Neural cell (in vitro differentiated cells): Measurements from ENCODE around the gene SV2B. TPM values are rescaled to one million over a fixed set of nuclear protein-coding genes. Genes with fewer than 3 reads are reported as not detected.

Experiments
- H2AFZ ChIP-seq: fragments of 200-600, 300-800 bp; sonication (generic), shearing (Covaris generic); 2 replicates; pipeline ENCODE4 v1.6.0; 2014; ENCODE audit warnings: low read depth, mild to moderate bottlenecking, antibody characterized with exemption, low read length, moderate library complexity
- H3F3A ChIP-seq: fragments of 200-600 bp; shearing (Covaris generic); 2 replicates; pipeline ENCODE4 v1.6.1; 2016; ENCODE audit warnings: mild to moderate bottlenecking, moderate library complexity, mixed read lengths, antibody characterized with exemption, low read length; ENCODE audit not compliant: insufficient read depth, poor library complexity, severe bottlenecking
- H3K27ac ChIP-seq: fragments of 200-600, 300-800 bp; sonication (generic), shearing (Covaris generic); 2 replicates; pipeline ENCODE4 v1.5.1; 2014; ENCODE audit warnings: mild to moderate bottlenecking, low read length, moderate library complexity
- H3K27me3 ChIP-seq: fragments of 300-800, 200-600 bp; sonication (generic), shearing (Covaris generic); 2 replicates; pipeline ENCODE4 v1.6.0; 2014; ENCODE audit warnings: mild to moderate bottlenecking, low read depth, low read length, moderate library complexity; ENCODE audit not compliant: insufficient read depth
- H3K36me3 ChIP-seq: fragments of 300-800, 200-600 bp; sonication (generic), shearing (Covaris generic); 2 replicates; pipeline ENCODE4 v1.5.1; 2014; ENCODE audit warnings: mild to moderate bottlenecking, antibody characterized with exemption, low read length, moderate library complexity; ENCODE audit not compliant: insufficient read depth
- H3K4me2 ChIP-seq: fragments of 300-800, 200-600 bp; sonication (generic), shearing (Covaris generic); 2 replicates; pipeline ENCODE4 v1.6.0; 2014; ENCODE audit warnings: mild to moderate bottlenecking, low read length
- H3K4me3 ChIP-seq: fragments of 300-800, 200-600 bp; sonication (generic), shearing (Covaris generic); 2 replicates; pipeline ENCODE4 v1.5.1; 2014; ENCODE audit warnings: mild to moderate bottlenecking, low read length, moderate library complexity
- H3K79me2 ChIP-seq: fragments of 200-600 bp; shearing (Covaris generic); replicated peaks from 2 replicates; pipeline ENCODE4 v1.6.0; 2014; ENCODE audit warnings: mild to moderate bottlenecking, low read length, moderate library complexity; ENCODE audit not compliant: insufficient read depth
- H3K9ac ChIP-seq: fragments of 300-800, 200-600 bp; sonication (generic), shearing (Covaris generic); 2 replicates; pipeline ENCODE4 v1.6.1; 2016; ENCODE audit warnings: mild to moderate bottlenecking, low read length, mixed read lengths
- H3K9me2 ChIP-seq: fragments of 200-600 bp; shearing (Covaris generic); 2 replicates; pipeline ENCODE4 v1.6.1; 2016; ENCODE audit warnings: mild to moderate bottlenecking, low read length, mixed read lengths; ENCODE audit not compliant: insufficient read depth
- H3K9me3 ChIP-seq: fragments of 200-600, 300-800 bp; sonication (generic), shearing (Covaris generic); 2 replicates; pipeline ENCODE4 v1.6.1; 2016; ENCODE audit warnings: mild to moderate bottlenecking, mixed run types, low read length, moderate library complexity, mixed read lengths
- H4K20me1 ChIP-seq: fragments of 200-600 bp; shearing (Covaris generic); 2 replicates; pipeline ENCODE4 v1.6.1; 2016; ENCODE audit warnings: mild to moderate bottlenecking, mixed run types; ENCODE audit not compliant: insufficient read depth
- CTCF ChIP-seq: fragments of 450-650 bp; IDR thresholded peaks from 2 replicates; pipeline ENCODE4 v1.5.1; 2014; ENCODE audit warnings: antibody characterized with exemption, mild to moderate bottlenecking, moderate library complexity; ENCODE audit not compliant: poor library complexity, severe bottlenecking
- EP300 ChIP-seq: fragments of 450-650 bp; conservative IDR thresholded peaks from 2 replicates; pipeline ENCODE4 v1.6.1; 2014; ENCODE audit warnings: antibody characterized with exemption, mild to moderate bottlenecking, moderate library complexity; ENCODE audit not compliant: poor library complexity, severe bottlenecking
- EZH2 ChIP-seq: fragments of 200-600, 300-800 bp; shearing (Covaris generic), sonication (generic); IDR thresholded peaks from 2 replicates; pipeline ENCODE4 v1.6.1; 2014; ENCODE audit warnings: antibody characterized with exemption, low read length, borderline replicate concordance, mild to moderate bottlenecking; ENCODE audit not compliant: insufficient read depth, poor library complexity, severe bottlenecking
- MXI1 ChIP-seq: fragments of 450-650 bp; conservative IDR thresholded peaks from 2 replicates; pipeline ENCODE4 v1.6.1; 2014; ENCODE audit warnings: antibody characterized with exemption, mild to moderate bottlenecking; ENCODE audit not compliant: poor library complexity, severe bottlenecking
- POLR2AphosphoS5 ChIP-seq: IDR thresholded peaks from 2 replicates; pipeline ENCODE4 v1.6.1; 2012
- RAD21 ChIP-seq: fragments of 450-650 bp; conservative IDR thresholded peaks from 2 replicates; pipeline ENCODE4 v1.6.1; 2014; ENCODE audit warnings: antibody characterized with exemption, mild to moderate bottlenecking, moderate library complexity
- SMC3 ChIP-seq: fragments of 450-650 bp; conservative IDR thresholded peaks from 2 replicates; pipeline ENCODE4 v1.6.1; 2014; ENCODE audit warnings: antibody characterized with exemption, mild to moderate bottlenecking, moderate library complexity; ENCODE audit not compliant: poor library complexity
- TAF1 ChIP-seq: IDR thresholded peaks from 2 replicates; pipeline ENCODE4 v1.6.1; 2012; ENCODE audit warnings: low read depth
- polyA plus RNA-seq: library from polyadenylated mRNA; depleted of rRNA; stranded (reverse); fragments of >200 nt; gene quantifications from 2 replicates; pipeline ENCODE4 v1.2.3, GENCODE V29; 2014
- TF ChIP-seq, protein P1 (sequence below): IDR thresholded peaks from 2 replicates; pipeline ENCODE4 v1.6.1; 2012; ENCODE audit warnings: borderline replicate concordance

Gene SV2B
- polyA plus RNA-seq, 1 donor from 2014 or later: 0.38 TPM

DNA sequence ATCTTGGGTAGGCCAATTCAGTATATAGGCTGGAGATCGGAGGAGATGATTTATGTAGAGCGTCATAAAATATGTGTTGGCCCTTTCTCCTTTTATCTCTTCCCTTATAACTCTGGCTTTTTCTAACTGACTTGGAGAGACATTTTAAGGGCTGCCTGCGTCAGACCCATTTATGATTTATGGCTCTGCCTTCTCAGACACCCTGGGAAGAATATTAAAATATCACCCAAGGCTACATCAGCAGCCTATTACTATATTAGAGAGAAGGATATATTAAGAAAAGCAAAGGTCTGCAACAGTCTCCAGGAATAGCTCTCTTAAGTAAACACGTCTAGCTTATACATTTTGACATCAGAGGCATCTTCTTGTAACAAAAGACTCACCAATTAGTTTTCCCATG is 179.4 kb downstream of the SV2B start:
- Histone ChIP-seq H3K79me2 (no peaks in the 10 kb centered on the region), H3K9me3 (no peaks in the 10 kb centered on the region), H3F3A (no peaks in the 10 kb centered on the region), H3K36me3 (no peaks in the 10 kb centered on the region), H3K9ac (no peak overlapping the region), H3K4me2 (no peak overlapping the region), H4K20me1 (no peaks in the 10 kb centered on the region), H3K4me3 (no peak overlapping the region), H2AFZ (no peak overlapping the region), H3K27ac (no peak overlapping the region), H3K9me2 (no peaks in the 10 kb centered on the region), H3K27me3 (no peaks in the 10 kb centered on the region)
- TF ChIP-seq POLR2AphosphoS5 (no peak), EZH2 (no peak), RAD21 (no peak), MXI1 (no peak)
- TF ChIP-seq, protein P1, sequence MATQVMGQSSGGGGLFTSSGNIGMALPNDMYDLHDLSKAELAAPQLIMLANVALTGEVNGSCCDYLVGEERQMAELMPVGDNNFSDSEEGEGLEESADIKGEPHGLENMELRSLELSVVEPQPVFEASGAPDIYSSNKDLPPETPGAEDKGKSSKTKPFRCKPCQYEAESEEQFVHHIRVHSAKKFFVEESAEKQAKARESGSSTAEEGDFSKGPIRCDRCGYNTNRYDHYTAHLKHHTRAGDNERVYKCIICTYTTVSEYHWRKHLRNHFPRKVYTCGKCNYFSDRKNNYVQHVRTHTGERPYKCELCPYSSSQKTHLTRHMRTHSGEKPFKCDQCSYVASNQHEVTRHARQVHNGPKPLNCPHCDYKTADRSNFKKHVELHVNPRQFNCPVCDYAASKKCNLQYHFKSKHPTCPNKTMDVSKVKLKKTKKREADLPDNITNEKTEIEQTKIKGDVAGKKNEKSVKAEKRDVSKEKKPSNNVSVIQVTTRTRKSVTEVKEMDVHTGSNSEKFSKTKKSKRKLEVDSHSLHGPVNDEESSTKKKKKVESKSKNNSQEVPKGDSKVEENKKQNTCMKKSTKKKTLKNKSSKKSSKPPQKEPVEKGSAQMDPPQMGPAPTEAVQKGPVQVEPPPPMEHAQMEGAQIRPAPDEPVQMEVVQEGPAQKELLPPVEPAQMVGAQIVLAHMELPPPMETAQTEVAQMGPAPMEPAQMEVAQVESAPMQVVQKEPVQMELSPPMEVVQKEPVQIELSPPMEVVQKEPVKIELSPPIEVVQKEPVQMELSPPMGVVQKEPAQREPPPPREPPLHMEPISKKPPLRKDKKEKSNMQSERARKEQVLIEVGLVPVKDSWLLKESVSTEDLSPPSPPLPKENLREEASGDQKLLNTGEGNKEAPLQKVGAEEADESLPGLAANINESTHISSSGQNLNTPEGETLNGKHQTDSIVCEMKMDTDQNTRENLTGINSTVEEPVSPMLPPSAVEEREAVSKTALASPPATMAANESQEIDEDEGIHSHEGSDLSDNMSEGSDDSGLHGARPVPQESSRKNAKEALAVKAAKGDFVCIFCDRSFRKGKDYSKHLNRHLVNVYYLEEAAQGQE: no peak

DNA sequence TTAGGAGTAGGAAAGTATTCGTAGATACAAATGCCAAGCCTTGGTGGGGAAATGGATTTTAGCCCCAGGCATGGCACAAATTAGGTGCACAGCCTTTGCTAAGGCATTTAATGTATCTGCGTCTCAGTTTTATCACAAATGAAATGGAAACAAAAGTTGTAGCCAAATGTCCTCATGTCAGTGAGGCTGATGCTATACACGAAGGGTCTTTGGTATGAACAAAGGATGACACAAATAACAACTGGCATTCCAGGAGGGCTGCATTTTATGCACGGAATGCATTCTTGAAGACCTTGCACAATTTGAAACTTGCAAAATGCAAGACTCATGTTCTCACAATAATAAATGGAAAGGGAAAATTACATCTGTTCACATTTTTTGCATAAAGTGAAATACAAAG is 181.9 kb downstream of the SV2B start:
- H3K27ac ChIP-seq: no peak overlapping the region
- no peaks in the 10 kb centered on the region for H3K27me3 ChIP-seq
- H3F3A ChIP-seq: no peaks in the 10 kb centered on the region
- H3K9me2 ChIP-seq: no peaks in the 10 kb centered on the region
- no peak overlapping the region for H3K9ac ChIP-seq
- H3K4me2 ChIP-seq: no peak overlapping the region
- no peak overlapping the region for H2AFZ ChIP-seq
- H3K9me3 ChIP-seq: no peaks in the 10 kb centered on the region
- H3K4me3 ChIP-seq: no peak overlapping the region
- no peaks in the 10 kb centered on the region for H3K36me3 ChIP-seq
- TF ChIP-seq SMC3: no peak
- no peak for TF ChIP-seq TAF1
- TF ChIP-seq EP300: no peak
- TF ChIP-seq CTCF: no peak
- TF ChIP-seq EZH2: no peak
- no peak for TF ChIP-seq POLR2AphosphoS5
- no peaks in the 10 kb centered on the region for H3K79me2 ChIP-seq
- H4K20me1 ChIP-seq: no peaks in the 10 kb centered on the region

DNA sequence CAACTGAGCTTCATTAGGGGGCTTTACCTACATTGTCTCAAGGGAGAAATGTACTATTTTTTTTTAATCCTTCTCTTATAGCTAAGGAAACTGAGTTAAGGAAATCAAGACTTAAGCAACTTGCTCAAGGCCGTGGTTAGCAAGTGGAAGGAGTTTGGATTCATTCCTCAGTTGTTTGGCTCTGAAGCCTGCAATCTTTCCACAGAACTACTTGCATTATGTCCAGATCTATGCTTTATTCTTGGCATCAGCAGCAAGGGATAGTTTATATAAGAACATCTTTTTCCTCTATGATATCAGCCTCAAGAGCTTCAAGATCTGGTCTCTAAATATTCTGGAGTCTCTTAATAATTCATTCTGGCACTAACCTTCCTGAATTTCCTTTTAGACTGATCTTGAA is 182.4 kb downstream of the SV2B start:
- H3K79me2 ChIP-seq: no peaks in the 10 kb centered on the region
- H3K36me3 ChIP-seq: no peaks in the 10 kb centered on the region
- no peaks in the 10 kb centered on the region for H3K9me3 ChIP-seq
- no peaks in the 10 kb centered on the region for H3F3A ChIP-seq
- no peak overlapping the region for H3K27ac ChIP-seq
- H4K20me1 ChIP-seq: no peaks in the 10 kb centered on the region
- H3K27me3 ChIP-seq: no peaks in the 10 kb centered on the region
- no peak overlapping the region for H2AFZ ChIP-seq
- H3K9me2 ChIP-seq: no peaks in the 10 kb centered on the region
- H3K9ac ChIP-seq: no peak overlapping the region
- no peak for TF ChIP-seq TAF1
- TF ChIP-seq, protein P1: no peak
- TF ChIP-seq RAD21: no peak
- TF ChIP-seq EZH2: no peak
- no peak for TF ChIP-seq MXI1
- TF ChIP-seq EP300: no peak
- TF ChIP-seq POLR2AphosphoS5: no peak
- TF ChIP-seq CTCF: no peak
- no peak for TF ChIP-seq SMC3
- no peak overlapping the region for H3K4me2 ChIP-seq
- H3K4me3 ChIP-seq: no peak overlapping the region
